ENCODE results near the gene SLC28A2. TPM values are rescaled to one million over a fixed set of nuclear protein-coding genes. Genes with fewer than 3 reads are reported as not detected.
"Not testable (repeated sequence)": the region's sequence is repeated elsewhere in the genome, so short reads cannot be mapped to it uniquely, and the experiment has no call there.

The SLC28A2 gene
- total RNA-seq, 1 experiment from 2014 or later = not detected

DNA sequence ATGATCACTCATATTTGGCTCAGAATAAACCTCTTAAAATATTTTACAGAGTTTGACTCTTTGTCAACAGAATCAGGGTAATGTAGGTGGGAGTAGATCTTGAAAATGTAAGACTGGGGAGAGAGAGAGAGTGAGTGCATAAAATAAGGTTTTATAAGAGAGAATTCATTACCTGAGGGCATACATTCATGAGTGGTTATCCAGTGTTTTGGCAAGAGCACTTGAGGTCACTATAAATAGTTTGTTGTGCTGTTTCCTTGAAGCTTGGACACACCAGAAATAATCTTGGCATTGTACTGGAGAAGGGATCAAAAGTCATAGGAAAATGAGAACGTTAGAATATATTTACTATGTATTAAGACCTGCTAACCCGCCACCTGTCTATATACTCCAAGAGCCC is 33.4 kb downstream of the SLC28A2 start:
- TF ChIP-seq CTCF (IDR thresholded peaks at IDR 0.05; ENCODE audit: unreplicated experiment) = no peak
- Mint-ChIP-seq H3K36me3 (ENCODE audit: insufficient read depth, unreplicated experiment) (no peaks in the 10 kb centered on the region), H3K9me3 (ENCODE audit: unreplicated experiment) (no peaks in the 10 kb centered on the region), H3K27me3 (ENCODE audit: insufficient read depth, unreplicated experiment) (peaks cover 10% of the 10 kb centered on the region), H3K4me3 (ENCODE audit: unreplicated experiment) (no peak overlapping the region), H3K27ac (ENCODE audit: low read depth, unreplicated experiment) (no peak overlapping the region), H3K4me1 (ENCODE audit: insufficient read depth, unreplicated experiment) (no peaks in the 10 kb centered on the region)
- no peak for DNase-seq (ENCODE audit: unreplicated experiment)
- CTCF ChIA-PET = no interaction called here
- POLR2A ChIA-PET = no interaction called here
- BruUV-seq (replicated peaks) = no TSS peak
- intact Hi-C loops (cut with micrococcal nuclease) = no loop called here

DNA sequence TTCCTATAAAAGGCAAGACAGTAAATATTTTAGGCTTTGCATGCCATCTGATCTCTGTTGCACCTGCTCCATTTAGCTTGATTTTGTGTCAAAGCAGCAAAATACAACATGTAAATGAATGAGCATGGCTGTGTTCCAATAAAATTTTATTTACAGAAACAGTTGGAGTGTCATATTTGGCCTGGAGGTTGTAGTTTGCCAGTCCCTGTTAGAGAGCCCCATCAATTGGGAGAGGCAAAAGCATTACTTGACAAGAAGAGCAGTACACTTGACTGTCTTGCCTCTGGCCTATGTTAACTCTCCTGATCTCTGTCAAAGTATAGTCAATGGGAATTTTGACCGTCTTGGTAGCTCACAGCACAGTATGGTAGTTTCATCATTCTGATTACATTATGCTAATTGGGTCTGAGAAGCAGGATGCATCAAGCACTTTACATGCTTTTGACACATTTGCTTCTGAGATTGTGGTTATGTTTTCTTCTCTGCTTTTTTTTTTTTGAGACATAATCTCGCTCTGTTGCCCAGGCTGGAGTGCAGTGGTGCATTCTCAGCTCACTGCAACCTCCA is 35.4 kb downstream of the SLC28A2 start:
- H3K4me3 Mint-ChIP-seq (ENCODE audit: unreplicated experiment) = no peak overlapping the region
- peaks cover 10% of the 10 kb centered on the region for H3K27me3 Mint-ChIP-seq (ENCODE audit: insufficient read depth, unreplicated experiment)
- no peaks in the 10 kb centered on the region for H3K36me3 Mint-ChIP-seq (ENCODE audit: insufficient read depth, unreplicated experiment)
- H3K9me3 Mint-ChIP-seq (ENCODE audit: unreplicated experiment) = no peaks in the 10 kb centered on the region
- intact Hi-C loops (cut with micrococcal nuclease) = no loop called here
- no peak for DNase-seq (ENCODE audit: unreplicated experiment)
- H3K27ac Mint-ChIP-seq (ENCODE audit: low read depth, unreplicated experiment) = no peak overlapping the region
- no peaks in the 10 kb centered on the region for H3K4me1 Mint-ChIP-seq (ENCODE audit: insufficient read depth, unreplicated experiment)
- BruUV-seq (replicated peaks) = no TSS peak
- ChIA-PET CTCF (interaction anchor here (0.6 to 2.2 kb wide), 5 partner anchors 18 to 1286 kb away, joined by 3 to 7 read pairs (median 5); partner anchors contain the start of gene DUOX1), POLR2A (interaction anchor here (1.5 kb wide), 1 partner anchor 8 kb away, joined by 8 read pairs; no protein-coding TSS in a partner anchor)
- no peak for TF ChIP-seq CTCF (IDR thresholded peaks at IDR 0.05; ENCODE audit: unreplicated experiment)

DNA sequence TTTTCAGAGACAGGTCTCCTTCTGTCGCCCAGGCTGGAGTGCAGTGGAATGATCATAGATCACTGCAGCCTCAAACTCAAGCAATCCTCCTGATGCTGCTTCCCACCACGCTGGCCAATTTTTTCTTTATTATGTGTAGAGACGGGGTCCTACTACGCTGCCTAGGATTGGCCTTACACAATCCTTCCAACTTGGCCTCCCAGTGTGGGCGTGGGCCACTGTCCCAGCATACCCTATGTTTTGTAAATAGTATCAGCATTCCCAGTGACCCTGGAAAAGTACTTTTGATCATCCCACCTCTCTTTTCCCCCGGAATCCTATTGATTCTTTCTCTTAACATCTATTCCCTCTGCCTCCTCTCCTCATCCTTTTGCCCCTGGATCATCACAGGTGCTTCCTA is 36.9 kb downstream of the SLC28A2 start:
- POLR2A ChIA-PET = interaction anchor here (1.8 kb wide), 1 partner anchor 10 kb away, joined by 12 read pairs; no protein-coding TSS in a partner anchor
- H3K27me3 Mint-ChIP-seq (ENCODE audit: insufficient read depth, unreplicated experiment) = peaks cover 10% of the 10 kb centered on the region
- no peaks in the 10 kb centered on the region for H3K4me1 Mint-ChIP-seq (ENCODE audit: insufficient read depth, unreplicated experiment)
- H3K4me3 Mint-ChIP-seq (ENCODE audit: unreplicated experiment) = no peak overlapping the region
- no peak for DNase-seq (ENCODE audit: unreplicated experiment)
- H3K27ac Mint-ChIP-seq (ENCODE audit: low read depth, unreplicated experiment) = no peak overlapping the region
- no peak for TF ChIP-seq CTCF (IDR thresholded peaks at IDR 0.05; ENCODE audit: unreplicated experiment)
- CTCF ChIA-PET = interaction anchor here (1.1 to 1.3 kb wide), 2 partner anchors 19 to 125 kb away, joined by 3 to 7 read pairs; no protein-coding TSS in a partner anchor
- H3K36me3 Mint-ChIP-seq (ENCODE audit: insufficient read depth, unreplicated experiment) = no peaks in the 10 kb centered on the region
- BruUV-seq (replicated peaks) = no TSS peak
- intact Hi-C loops (cut with micrococcal nuclease) = no loop called here
- H3K9me3 Mint-ChIP-seq (ENCODE audit: unreplicated experiment) = no peaks in the 10 kb centered on the region

- H3K27ac Mint-ChIP-seq (ENCODE audit: low read depth, unreplicated experiment) = no peak overlapping the region
- CTCF ChIA-PET = interaction anchor here (0.6 kb wide), 1 partner anchor 124 kb away, joined by 3 read pairs; no protein-coding TSS in a partner anchor
- no peaks in the 10 kb centered on the region for H3K4me1 Mint-ChIP-seq (ENCODE audit: insufficient read depth, unreplicated experiment)
- no peak for DNase-seq (ENCODE audit: unreplicated experiment)
- POLR2A ChIA-PET = interaction anchor here (0.6 to 1.3 kb wide), 2 partner anchors 13 to 113 kb away, joined by 3 to 5 read pairs; no protein-coding TSS in a partner anchor
- H3K27me3 Mint-ChIP-seq (ENCODE audit: insufficient read depth, unreplicated experiment) = peaks cover 10% of the 10 kb centered on the region
- H3K4me3 Mint-ChIP-seq (ENCODE audit: unreplicated experiment) = no peak overlapping the region
- H3K36me3 Mint-ChIP-seq (ENCODE audit: insufficient read depth, unreplicated experiment) = no peaks in the 10 kb centered on the region
- no peaks in the 10 kb centered on the region for H3K9me3 Mint-ChIP-seq (ENCODE audit: unreplicated experiment)
- no TSS peak for BruUV-seq (replicated peaks)
- intact Hi-C loops (cut with micrococcal nuclease) = no loop called here
- TF ChIP-seq CTCF (IDR thresholded peaks at IDR 0.05; ENCODE audit: unreplicated experiment) = no peak
These were observed 40.0 kb downstream of the SLC28A2 start for GRCh38 chr15:45291822-45292582.

- BruUV-seq (replicated peaks); DNase-seq (ENCODE audit: unreplicated experiment); H3K27me3 Mint-ChIP-seq (ENCODE audit: insufficient read depth, unreplicated experiment); H3K4me3 Mint-ChIP-seq (ENCODE audit: unreplicated experiment); H3K4me1 Mint-ChIP-seq (ENCODE audit: insufficient read depth, unreplicated experiment); POLR2A ChIA-PET; H3K36me3 Mint-ChIP-seq (ENCODE audit: insufficient read depth, unreplicated experiment); H3K27ac Mint-ChIP-seq (ENCODE audit: low read depth, unreplicated experiment); intact Hi-C loops (cut with micrococcal nuclease); H3K9me3 Mint-ChIP-seq (ENCODE audit: unreplicated experiment): not testable (repeated sequence)
- CTCF ChIA-PET = interaction anchor here (1.0 kb wide), 1 partner anchor 46 kb away, joined by 3 read pairs; no protein-coding TSS in a partner anchor
These were observed 41.3 kb downstream of the SLC28A2 start for GRCh38 chr15:45293326-45293725.

DNA sequence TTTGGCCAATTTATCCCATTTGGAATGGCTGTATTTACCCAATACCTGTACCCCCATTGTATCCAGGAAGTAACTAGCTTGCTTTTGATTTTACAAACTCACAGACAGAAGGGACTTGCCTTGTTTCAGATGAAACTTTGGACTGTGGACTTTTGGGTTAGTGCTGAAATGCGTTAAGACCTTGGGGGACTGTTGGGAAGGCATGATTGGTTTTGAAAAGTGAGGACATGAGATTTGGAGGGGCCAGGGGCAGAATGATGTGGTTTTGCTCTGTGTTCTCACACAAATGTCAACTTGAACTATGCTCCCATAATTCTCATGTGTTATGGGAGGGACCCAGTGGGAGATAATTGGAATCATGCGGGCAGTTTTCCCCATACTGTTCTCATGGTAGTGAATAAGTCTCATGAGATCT is 46.9 kb downstream of the SLC28A2 start:
- H3K27me3 Mint-ChIP-seq (ENCODE audit: insufficient read depth, unreplicated experiment); H3K36me3 Mint-ChIP-seq (ENCODE audit: insufficient read depth, unreplicated experiment); H3K4me3 Mint-ChIP-seq (ENCODE audit: unreplicated experiment); DNase-seq (ENCODE audit: unreplicated experiment); H3K27ac Mint-ChIP-seq (ENCODE audit: low read depth, unreplicated experiment); H3K4me1 Mint-ChIP-seq (ENCODE audit: insufficient read depth, unreplicated experiment); H3K9me3 Mint-ChIP-seq (ENCODE audit: unreplicated experiment); BruUV-seq (replicated peaks); intact Hi-C loops (cut with micrococcal nuclease): not testable (repeated sequence)
- POLR2A ChIA-PET = interaction anchor here (0.6 to 1.0 kb wide), 2 partner anchors 19 to 101 kb away, joined by 3 read pairs; no protein-coding TSS in a partner anchor
- CTCF ChIA-PET = interaction anchor here (0.7 to 1.5 kb wide), 4 partner anchors 69 to 518 kb away, joined by 3 to 7 read pairs (median 3); no protein-coding TSS in a partner anchor

Measured in MCF 10A (cell line).